Sigmoid colon (tissue), 7 donors: ENCODE data around the gene PEAK1. TPM values are rescaled to one million over a fixed set of nuclear protein-coding genes. Genes with fewer than 3 reads are reported as not detected.
"Not testable (repeated sequence)": the region's sequence is repeated elsewhere in the genome, so short reads cannot be mapped to it uniquely, and the experiment has no call there.

ENCODE experiments used
- DNase-seq: peaks from one replicate; pipeline ENCODE4 v3.0.0-alpha.2; 2019
- H3K27ac ChIP-seq, 4 donors: fragments of 200-600 bp; sonication (generic); one replicate each; pipeline ENCODE4 v1.5.1; 2016 to 2019; ENCODE audit warnings: mild to moderate bottlenecking in 1 of 4
- H3K27me3 ChIP-seq, 3 donors: fragments of 200-600 bp; sonication (generic); one replicate each; pipeline ENCODE4 v1.5.1; 2019; ENCODE audit warnings: mild to moderate bottlenecking in 1 of 3
- H3K36me3 ChIP-seq, 4 donors: fragments of 200-600 bp; sonication (generic); one replicate each; pipeline ENCODE4 v1.5.1; 2016 to 2019
- H3K4me1 ChIP-seq, 4 donors: fragments of 200-600 bp; sonication (generic); one replicate each; pipeline ENCODE4 v1.5.1; 2017 to 2019
- H3K4me3 ChIP-seq, 4 donors: fragments of 200-600 bp; sonication (generic); one replicate each; pipeline ENCODE4 v1.5.1; 2017 to 2019; ENCODE audit warnings: mild to moderate bottlenecking in 2 of 4, moderate library complexity in 1 of 4
- H3K9me3 ChIP-seq, 4 donors: fragments of 200-600 bp in 3 of 4; sonication (generic) in 3 of 4; one replicate each; pipeline versions ENCODE4 v1.5.1 to v1.6.1; 2013 to 2019
- EP300 ChIP-seq, 4 donors: sonication (generic); formaldehyde crosslinking; IDR thresholded peaks; one replicate each; pipeline ENCODE4 v1.6.1; 2017; ENCODE audit warnings: antibody characterized with exemption in 4 of 4
- POLR2A ChIP-seq, 2 donors: fragments of 450-650 bp; IDR thresholded peaks; one replicate each; pipeline ENCODE4 v1.6.1; 2016; ENCODE audit warnings: antibody characterized with exemption in 2 of 2, mild to moderate bottlenecking in 2 of 2, moderate library complexity in 2 of 2
- POLR2AphosphoS5 ChIP-seq, 4 donors: sonication (generic); formaldehyde crosslinking; IDR thresholded peaks; one replicate each; pipeline ENCODE4 v1.6.1; 2017; ENCODE audit warnings: antibody characterized with exemption in 4 of 4
- WGBS, 2 donors: extraction: QIAGEN DNeasy Blood & Tissue Kit; methylation state at CpG; one replicate each; pipeline ENCODE4 v1.1.7; 2013; 5-methylcytosine and 5-hydroxymethylcytosine counted together
- intact Hi-C: fragments of 100-400 bp; cut with DNase I; formaldehyde crosslinking; loops from one replicate; pipeline ENCODE4 v1.15.1; 2023
- polyA plus RNA-seq, 3 donors: library from polyadenylated mRNA; stranded (reverse); fragments of 200-250 nt; gene quantifications; one replicate each; pipeline ENCODE4 v1.2.3, GENCODE V29; 2013
- total RNA-seq, 4 donors: library from RNA; depleted of rRNA; stranded (reverse); fragments of >200 nt; gene quantifications; one replicate each; pipeline ENCODE4 v1.1.0, GENCODE V29; 2016
- TF ChIP-seq, protein P1 (sequence below), 4 experiments: fragments of 450-650 bp in 3 of 4; fragments of 200-600 bp in 1 of 4; IDR thresholded peaks; one replicate each; pipeline ENCODE4 v1.5.1; 2016 to 2019; ENCODE audit warnings: antibody characterized with exemption in 4 of 4, mild to moderate bottlenecking in 3 of 4, moderate library complexity in 2 of 4
- donor health status: healthy with polysubstance abuse.
- donor health status: Bipolar disorder and iron deficiency.
- donor health status: healthy.

Gene PEAK1
- total and polyA plus RNA-seq, 7 donors = 3.5 to 59.8 (median 29.3) TPM

- H3K4me1 ChIP-seq = peaks cover 0 to 20% (median 6%) of the 10 kb centered on the region in 4 donors
- no peaks in the 10 kb centered on the region for H3K9me3 ChIP-seq
- DNase-seq = no peak
- H3K4me3 ChIP-seq = no peak overlapping the region
- 66 to 93% methylated on average over 3 of the region's 3 CpGs for WGBS, 2 donors
- no peak overlapping the region for H3K27ac ChIP-seq
- intact Hi-C loops = no loop called here
- TF ChIP-seq POLR2A (IDR thresholded peaks at IDR 0.05) (no peak), EP300 (IDR thresholded peaks at IDR 0.05) (no peak), POLR2AphosphoS5 (IDR thresholded peaks at IDR 0.05) (no peak)
- TF ChIP-seq, protein P1, sequence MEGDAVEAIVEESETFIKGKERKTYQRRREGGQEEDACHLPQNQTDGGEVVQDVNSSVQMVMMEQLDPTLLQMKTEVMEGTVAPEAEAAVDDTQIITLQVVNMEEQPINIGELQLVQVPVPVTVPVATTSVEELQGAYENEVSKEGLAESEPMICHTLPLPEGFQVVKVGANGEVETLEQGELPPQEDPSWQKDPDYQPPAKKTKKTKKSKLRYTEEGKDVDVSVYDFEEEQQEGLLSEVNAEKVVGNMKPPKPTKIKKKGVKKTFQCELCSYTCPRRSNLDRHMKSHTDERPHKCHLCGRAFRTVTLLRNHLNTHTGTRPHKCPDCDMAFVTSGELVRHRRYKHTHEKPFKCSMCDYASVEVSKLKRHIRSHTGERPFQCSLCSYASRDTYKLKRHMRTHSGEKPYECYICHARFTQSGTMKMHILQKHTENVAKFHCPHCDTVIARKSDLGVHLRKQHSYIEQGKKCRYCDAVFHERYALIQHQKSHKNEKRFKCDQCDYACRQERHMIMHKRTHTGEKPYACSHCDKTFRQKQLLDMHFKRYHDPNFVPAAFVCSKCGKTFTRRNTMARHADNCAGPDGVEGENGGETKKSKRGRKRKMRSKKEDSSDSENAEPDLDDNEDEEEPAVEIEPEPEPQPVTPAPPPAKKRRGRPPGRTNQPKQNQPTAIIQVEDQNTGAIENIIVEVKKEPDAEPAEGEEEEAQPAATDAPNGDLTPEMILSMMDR (IDR thresholded peaks at IDR 0.05) = no peak
- H3K36me3 ChIP-seq = no peaks in the 10 kb centered on the region
- H3K27me3 ChIP-seq = no peaks in the 10 kb centered on the region
These were observed 8.3 kb downstream of the PEAK1 start for GRCh38 chr15:77411619-77411976.

DNA sequence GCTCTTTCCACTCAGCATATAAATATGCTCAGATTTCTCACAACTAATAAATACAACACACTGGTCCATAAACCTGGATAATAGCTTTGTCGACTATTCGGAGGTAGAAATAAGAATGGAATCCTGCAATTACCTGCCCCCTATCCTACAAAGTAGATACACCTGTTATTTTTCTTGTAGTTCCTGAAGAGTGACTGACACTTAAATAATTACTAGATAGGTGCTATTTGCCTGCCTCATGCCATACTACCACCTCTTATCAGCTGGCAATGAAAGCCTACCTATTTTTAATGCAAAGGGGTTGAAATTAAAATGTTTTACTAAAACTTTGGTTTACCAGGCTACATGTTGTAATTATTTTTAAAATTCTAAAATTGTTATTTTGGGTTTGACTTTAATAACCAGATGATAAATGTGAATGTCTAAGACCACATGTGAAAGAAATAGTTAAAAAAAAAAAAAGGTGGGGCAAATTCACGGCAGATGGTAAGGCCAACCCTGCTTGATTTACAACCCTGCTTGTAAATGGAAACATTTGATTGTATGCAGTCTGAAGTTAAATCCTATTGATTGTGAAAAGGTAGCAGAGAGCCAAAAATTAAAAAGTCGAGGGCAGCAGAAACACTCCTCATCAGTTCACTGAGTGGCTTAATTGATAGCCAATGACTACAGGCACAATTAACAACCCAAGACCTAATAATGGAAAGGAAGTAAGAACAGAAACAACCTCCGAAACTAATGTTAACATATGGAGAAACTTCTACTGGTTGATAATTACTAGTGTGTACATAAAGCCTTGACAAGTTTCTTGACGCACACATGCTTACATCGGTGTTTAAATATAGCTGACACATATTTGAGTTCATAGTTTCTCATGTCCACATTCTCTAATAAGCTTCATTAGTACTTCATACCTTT is 8.9 kb downstream of the PEAK1 start:
- peaks cover 0 to 14% (median 6%) of the 10 kb centered on the region in 4 donors for H3K4me1 ChIP-seq
- no peak overlapping the region for H3K4me3 ChIP-seq
- no peaks in the 10 kb centered on the region for H3K9me3 ChIP-seq
- no peak for DNase-seq
- intact Hi-C loops = no loop called here
- no peak overlapping the region for H3K27ac ChIP-seq
- H3K27me3 ChIP-seq = no peaks in the 10 kb centered on the region
- no peaks in the 10 kb centered on the region for H3K36me3 ChIP-seq
- TF ChIP-seq EP300 (IDR thresholded peaks at IDR 0.05) (no peak), POLR2A (IDR thresholded peaks at IDR 0.05) (no peak)
- WGBS, 2 donors = 37 to 72% methylated on average over 7 of the region's 7 CpGs

- H3K4me3 ChIP-seq, H3K36me3 ChIP-seq, H3K27me3 ChIP-seq, DNase-seq, intact Hi-C loops, H3K27ac ChIP-seq, H3K9me3 ChIP-seq: not testable (repeated sequence)
- WGBS, 2 donors = 91 to 94% methylated on average over 7 of the region's 7 CpGs
- H3K4me1 ChIP-seq = peaks cover 0 to 10% (median 3%) of the 10 kb centered on the region in 4 donors
These were observed 9.8 kb downstream of the PEAK1 start for GRCh38 chr15:77410157-77410500.

- no peak for DNase-seq
- intact Hi-C loops = no loop called here
- Histone ChIP-seq H3K27ac (no peak overlapping the region), H3K4me1 (peaks cover 0 to 10% (median 0%) of the 10 kb centered on the region in 4 donors), H3K4me3 (no peak overlapping the region), H3K9me3 (no peaks in the 10 kb centered on the region), H3K36me3 (no peaks in the 10 kb centered on the region), H3K27me3 (no peaks in the 10 kb centered on the region)
- TF ChIP-seq POLR2AphosphoS5 (IDR thresholded peaks at IDR 0.05) (no peak), POLR2A (IDR thresholded peaks at IDR 0.05) (no peak), EP300 (IDR thresholded peaks at IDR 0.05) (no peak)
- TF ChIP-seq, protein P1 (IDR thresholded peaks at IDR 0.05) = no peak
- WGBS, 2 donors = 60 to 69% methylated on average over 4 of the region's 4 CpGs
These were observed 10.4 kb downstream of the PEAK1 start for GRCh38 chr15:77409259-77410156.

- TF ChIP-seq POLR2A (IDR thresholded peaks at IDR 0.05) (no peak), POLR2AphosphoS5 (IDR thresholded peaks at IDR 0.05) (no peak), EP300 (IDR thresholded peaks at IDR 0.05) (no peak)
- TF ChIP-seq, protein P1 (IDR thresholded peaks at IDR 0.05) = no peak
- Histone ChIP-seq H3K4me1 (peaks cover 0 to 24% (median 2%) of the 10 kb centered on the region in 4 donors), H3K4me3 (no peak overlapping the region), H3K27me3 (no peaks in the 10 kb centered on the region), H3K36me3 (no peaks in the 10 kb centered on the region), H3K9me3 (no peaks in the 10 kb centered on the region), H3K27ac (no peak overlapping the region)
- intact Hi-C loops = no loop called here
- WGBS, 2 donors = 91 to 93% methylated on average over 4 of the region's 4 CpGs
- no peak for DNase-seq
These were observed 13.1 kb downstream of the PEAK1 start for GRCh38 chr15:77406846-77407245.

DNA sequence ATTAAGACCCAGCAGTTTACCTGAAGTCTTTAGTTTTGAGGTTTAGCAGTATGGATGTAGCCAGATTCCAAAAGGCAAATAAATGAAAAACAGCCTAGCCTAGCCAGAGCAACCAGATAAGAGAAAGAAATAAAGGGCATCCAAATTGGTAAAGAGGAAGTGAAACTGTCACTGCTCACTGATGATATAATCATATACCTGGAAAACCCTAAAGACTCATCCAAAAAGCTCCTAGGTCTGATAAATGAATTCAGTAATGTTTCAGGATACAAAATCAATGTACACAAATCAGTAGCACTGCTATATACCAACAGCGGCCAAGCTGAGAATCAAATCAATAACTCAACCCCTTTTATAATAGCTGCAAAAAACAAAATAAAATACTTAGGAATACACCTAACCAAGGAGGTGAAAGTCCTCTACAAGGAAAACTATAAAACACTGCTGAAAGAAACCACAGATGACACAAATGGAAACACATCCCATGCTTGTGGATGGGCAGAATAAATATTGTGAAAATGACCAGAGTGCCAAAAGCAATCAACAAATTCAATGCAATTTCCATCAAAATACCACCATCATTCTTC is 13.6 kb downstream of the PEAK1 start:
- H3K36me3 ChIP-seq, H3K27me3 ChIP-seq, H3K27ac ChIP-seq, H3K9me3 ChIP-seq, H3K4me3 ChIP-seq, DNase-seq, intact Hi-C loops: not testable (repeated sequence)
- 84 to 89% methylated on average over 1 of the region's 1 CpG for WGBS, 2 donors
- peaks cover 0 to 22% (median 3%) of the 10 kb centered on the region in 4 donors for H3K4me1 ChIP-seq
